HG03159 (cell line): ENCODE measurements around the gene PLEKHM1.

Experiments used
- ATAC-seq: cut with Tn5 transposase; IDR thresholded peaks from one replicate; pipeline ENCODE4 v1.9.1; 2021; ENCODE audit warnings: mild to moderate bottlenecking, moderate library complexity; ENCODE audit not compliant: unreplicated experiment

The PLEKHM1 gene

DNA sequence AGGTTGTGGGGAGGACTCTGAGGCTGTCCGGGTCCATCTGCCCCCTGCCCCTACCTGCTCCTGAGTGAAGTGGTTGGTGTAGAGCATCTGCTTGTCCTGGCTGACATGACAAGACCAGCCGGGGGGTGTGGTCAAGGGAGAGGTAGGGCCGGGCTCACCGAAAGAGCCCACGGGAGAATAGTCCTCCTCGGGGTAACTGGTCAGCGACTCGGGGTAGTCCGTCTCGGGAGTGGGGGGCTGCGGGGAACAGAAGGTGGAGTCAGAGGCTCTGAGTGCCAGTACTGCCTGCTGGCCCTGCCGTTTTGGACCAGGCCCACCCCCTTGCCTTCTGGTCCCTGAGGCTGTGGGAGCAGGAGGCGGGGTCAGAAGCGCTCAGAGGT lies 85.7 kb downstream of the PLEKHM1 start:
- no peak for ATAC-seq

DNA sequence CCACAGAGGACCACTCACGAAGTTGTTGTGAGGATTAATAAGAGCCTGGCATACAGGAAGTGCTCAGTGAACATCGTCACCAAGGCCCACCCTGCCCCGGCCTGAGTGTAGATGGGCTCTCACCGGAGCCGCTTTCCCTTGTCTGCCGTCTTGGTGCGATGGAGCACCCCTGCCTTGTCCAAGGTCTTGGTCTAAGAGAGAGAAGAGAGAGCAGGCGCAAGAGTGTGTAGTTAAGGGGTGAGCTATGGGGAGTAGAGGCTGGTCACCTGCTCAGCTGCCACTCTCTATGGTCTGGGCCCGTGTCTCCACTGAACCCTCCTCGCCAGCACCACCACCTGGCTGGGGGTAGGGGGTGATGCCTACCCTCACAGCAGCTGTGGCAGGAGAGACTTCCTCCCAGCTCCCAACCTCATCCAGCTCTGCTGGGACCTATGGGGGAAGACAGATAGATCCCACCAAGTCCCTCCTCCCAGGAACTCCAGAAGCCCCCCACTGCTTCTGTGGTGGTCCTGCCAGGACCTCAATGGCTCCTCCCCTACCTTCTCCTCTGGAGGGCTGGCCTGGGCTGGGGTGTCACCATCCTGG lies 86.5 kb downstream of the PLEKHM1 start:
- no peak for ATAC-seq

DNA sequence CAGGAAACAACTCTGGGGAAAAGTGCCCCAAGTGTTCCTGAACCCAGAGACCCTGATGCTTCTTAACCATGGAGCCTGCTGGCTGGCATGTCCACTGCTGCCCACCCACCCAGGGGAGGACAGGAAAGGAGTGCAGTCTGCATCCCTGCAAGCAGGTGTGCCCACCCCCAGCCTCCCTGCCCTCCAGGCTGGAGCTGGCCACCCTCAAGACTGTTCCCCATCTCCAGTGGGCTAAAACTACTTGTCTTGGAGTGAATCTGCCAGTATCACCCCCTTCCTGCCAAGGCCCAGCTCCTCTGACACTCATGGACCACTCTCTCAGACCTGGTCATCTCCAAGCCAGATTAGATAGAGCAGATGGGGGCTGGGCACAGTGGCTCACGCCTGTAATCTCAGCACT lies 87.6 kb downstream of the PLEKHM1 start:
- ATAC-seq, result no peak

GRCh38 chr17:45398800-45399199 lies 91.7 kb downstream of the PLEKHM1 start:
- no peak for ATAC-seq

DNA sequence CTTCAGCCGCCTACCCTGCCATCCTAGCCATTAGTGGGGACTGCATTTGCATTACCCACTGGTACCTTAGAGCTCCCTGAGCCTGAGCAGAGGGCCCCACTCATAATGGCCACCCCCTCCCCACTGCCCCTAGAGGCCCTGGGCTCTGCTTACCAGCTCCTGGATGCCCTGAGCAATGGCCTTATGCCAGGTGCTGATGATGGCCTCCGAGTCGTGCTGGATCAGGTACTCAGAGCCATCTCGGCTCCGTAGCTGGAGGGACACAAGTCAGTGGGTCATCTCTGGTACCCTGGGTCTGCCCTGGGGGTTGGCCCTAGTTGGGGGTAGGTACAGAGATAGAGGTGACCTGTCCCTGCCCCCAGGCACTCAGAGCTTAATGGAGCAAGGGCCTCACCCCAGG lies 92.7 kb downstream of the PLEKHM1 start:
- no peak for ATAC-seq

- ATAC-seq, result no peak
Observed at GRCh38 chr17:45396496-45397205, 93.9 kb downstream of the PLEKHM1 start.

DNA sequence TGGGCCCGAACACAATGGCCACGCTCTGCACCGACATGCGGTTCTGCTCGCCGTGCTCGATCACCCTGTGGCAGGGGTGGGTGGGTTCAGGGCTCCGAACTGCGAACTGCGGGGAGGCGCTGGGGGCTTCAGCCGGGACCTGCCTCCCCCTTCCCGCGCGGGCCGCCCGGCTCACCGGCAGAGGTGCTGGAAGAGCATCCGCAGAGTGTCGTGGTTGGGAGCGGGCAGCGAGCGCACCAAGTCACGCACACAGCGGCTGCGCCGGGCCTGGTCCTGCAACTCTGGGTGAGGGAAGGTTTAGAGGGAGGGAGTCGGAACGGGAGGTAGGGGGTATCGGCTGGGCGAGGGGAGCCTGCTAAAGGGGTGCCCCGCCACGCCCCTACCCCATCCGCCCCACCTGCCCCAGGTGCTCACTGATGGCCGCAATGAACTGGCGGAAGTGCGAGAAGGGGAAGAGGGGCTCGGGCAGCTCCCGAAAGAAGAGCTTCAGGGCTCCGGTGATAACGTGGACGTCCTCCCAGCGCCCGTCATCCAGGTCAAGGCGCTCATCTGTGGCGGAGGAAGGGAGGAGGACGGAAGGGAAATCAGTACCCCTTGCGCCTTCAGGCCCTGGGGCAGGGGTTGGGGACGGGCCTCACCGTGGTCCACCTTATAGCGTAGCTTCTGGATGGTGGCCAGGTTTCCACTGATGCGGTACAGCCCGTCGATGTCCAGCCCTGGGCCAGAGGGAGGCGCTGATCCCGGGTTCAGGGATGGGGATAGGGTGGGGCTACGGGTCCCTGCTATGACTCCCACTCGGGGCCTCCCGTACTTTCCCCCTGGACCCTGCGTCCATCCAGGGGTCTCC lies 94.7 kb downstream of the PLEKHM1 start:
- no peak for ATAC-seq

DNA sequence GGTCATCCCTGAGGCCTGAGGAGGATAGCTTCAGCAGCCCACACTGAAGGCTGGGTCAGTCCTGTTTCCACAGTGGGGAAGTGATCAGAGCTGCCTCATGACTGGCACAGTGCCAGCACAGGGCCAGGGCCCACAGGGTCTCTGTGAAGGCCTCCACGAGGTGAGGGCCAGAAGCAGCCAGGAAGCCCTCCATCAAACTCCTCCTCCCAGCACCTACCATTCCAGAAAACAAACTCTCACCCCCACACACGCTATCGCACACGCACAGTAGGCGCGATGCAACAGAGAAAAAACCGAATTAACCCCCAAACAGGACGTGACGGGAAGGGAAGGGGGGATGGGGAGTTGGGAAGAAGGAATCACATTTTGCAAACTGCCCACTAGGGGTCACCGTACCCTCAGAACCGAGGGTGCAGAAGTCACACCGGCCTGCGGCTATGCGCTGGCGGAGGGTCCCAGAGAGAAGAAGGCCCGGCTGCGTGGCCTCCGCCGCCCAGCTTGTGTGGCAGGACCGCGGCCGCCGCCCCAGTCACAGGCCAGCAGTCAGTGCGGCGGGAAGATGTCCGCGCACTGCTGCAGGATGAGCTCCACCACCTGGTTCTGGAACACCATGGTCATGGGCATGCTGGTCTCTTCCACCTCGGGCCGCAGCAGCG lies 95.5 kb downstream of the PLEKHM1 start:
- ATAC-seq, result no peak

GRCh38 chr17:45394564-45394912 lies 96.0 kb downstream of the PLEKHM1 start:
- no peak for ATAC-seq

DNA sequence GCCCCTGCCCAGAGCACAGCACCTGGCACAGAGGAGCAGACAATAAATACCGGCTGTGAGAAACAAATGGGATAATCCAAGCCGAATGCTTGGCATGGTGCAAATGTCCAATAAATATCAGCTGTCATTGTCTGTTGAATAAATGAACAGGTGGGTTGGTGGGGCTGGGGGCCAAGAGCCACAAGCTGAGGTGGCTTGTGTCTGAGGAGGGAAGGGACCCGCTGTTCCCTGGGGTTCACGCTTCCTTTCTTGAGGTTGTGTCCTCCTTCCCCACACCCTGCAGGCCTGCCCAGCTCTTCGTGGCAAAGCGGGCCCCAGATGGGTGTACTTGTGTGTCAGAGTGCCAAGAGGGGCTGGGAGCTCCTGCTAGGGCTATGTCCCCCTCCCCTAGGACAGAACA lies 96.4 kb downstream of the PLEKHM1 start:
- ATAC-seq, result no peak

DNA sequence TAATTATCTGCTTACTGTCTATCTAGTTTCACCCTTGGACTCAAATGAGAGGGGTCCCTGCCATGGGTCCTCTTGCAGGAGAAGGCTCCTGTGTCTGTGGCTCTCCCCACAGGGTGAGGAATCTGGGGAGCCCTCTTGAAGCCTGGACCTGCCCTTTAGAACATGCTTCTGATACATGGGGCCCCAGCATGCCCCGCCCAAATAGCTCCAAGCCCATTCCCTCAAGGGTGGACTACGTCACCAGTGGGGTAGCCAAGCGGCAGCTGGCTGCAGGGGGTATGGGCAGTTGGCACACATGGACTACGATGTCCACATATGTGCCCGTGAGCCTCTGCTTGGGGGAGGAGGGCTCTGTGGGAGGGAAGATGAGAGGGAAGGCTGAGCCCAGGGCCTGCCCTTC lies 97.1 kb downstream of the PLEKHM1 start:
- no peak for ATAC-seq

GRCh38 chr17:45391918-45392317 lies 98.6 kb downstream of the PLEKHM1 start:
- no peak for ATAC-seq

DNA sequence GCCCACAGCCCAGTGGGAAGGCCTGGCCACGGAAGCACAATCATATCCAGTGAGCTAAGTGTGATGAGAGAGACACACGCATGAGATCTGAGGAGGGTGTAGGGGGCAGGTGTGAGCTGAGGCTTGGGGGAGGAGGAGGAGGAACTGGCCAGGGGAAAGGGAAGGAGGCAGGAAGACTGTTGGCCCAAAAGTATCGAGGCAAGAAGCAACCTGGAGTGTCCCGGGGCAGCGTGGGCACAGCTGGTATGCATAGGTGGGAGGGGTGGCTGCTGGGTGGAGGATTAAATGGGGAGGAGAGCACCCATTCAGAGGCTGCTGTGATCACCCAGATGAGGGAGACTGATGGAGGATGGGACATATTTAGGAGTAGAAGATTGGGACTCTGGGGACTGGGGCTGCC lies 99.2 kb downstream of the PLEKHM1 start:
- no peak for ATAC-seq

GRCh38 chr17:45389354-45389753 lies 101.2 kb downstream of the PLEKHM1 start:
- ATAC-seq, result no peak

DNA sequence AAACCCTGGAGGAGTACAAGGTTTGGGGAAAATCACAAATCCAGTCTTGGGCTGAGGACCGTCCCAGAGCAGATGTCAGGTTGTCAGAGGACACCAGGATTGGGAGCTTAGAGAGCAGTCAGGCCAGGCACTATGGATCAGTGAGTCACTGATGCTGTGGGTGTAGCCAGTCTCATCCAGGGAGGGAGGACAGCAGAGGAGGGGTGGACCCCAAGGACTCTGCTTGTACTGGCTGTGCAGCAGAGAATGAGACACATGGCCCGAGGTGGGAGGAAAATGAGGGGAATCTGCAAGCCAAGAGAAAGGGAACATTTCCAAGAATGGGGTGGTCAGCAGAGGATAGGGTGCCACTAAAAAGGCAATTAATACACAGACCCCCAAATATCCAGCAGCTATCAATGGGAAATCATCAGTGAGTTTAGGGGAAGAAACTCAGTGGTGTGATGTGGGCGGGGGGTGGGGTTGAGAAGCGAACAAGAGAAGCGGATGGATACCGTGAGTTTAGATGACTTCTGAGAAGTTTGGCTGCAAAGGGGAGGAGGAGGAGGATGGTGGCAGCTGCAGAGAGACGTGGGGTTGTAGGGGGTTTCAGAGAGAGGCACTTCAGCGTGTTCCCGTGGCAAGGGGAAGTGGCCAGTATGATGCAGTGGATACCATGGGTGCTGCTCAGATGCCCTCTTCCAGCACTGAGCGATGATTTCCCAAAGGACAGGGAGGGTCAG lies 101.8 kb downstream of the PLEKHM1 start:
- ATAC-seq, result no peak

DNA sequence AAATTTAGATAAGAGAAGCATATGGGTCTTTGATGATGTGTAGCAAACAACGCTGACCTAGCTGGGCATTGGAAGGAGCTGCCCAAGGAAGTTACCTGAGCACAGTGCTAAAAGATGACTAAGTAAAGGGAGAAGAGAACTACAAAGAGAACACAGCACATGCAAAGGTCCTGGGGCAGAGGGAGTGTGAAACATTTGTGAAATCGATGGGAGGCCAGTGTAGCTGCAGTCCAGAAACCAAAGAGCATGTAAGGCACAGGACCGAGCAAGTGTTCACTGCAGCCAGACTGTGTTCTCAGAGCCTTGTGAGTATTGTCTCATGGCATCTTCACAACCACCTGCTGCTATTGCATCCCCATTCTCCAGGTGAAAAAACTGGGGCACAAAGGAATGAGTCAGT lies 102.8 kb downstream of the PLEKHM1 start:
- ATAC-seq, result no peak

DNA sequence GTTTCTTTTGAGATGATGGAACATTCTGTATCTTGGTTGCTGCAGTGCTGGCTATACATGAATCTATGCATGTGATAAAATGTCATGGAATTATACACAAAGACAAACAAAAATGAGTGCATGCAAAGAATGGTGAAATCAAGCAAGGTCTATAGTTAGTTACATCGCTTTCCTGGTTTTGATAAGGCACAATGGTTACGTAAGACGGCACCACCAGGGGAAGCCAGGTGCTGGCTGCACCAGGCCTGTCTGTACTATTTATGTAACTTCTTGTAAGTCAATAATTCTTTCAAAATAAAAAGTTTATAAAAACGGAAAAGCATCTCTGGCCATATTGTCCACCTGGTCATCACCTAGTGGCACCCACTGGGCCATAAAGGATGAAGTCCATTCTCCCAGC lies 104.3 kb downstream of the PLEKHM1 start:
- no peak for ATAC-seq
